NCI-H774 (cell line): ENCODE results near the gene TAAR2.
"Not testable (repeated sequence)": the region's sequence is repeated elsewhere in the genome, so short reads cannot be mapped to it uniquely, and the experiment has no call there.

ENCODE experiments used
- DNase-seq: peaks from one replicate; lab custom pipeline; 2025; lab: John Stamatoyannopoulos, UW

Gene TAAR2

GRCh38 chr6:132612449-132613108, 11.5 kb downstream of the TAAR2 start:
- no peak for DNase-seq

DNA sequence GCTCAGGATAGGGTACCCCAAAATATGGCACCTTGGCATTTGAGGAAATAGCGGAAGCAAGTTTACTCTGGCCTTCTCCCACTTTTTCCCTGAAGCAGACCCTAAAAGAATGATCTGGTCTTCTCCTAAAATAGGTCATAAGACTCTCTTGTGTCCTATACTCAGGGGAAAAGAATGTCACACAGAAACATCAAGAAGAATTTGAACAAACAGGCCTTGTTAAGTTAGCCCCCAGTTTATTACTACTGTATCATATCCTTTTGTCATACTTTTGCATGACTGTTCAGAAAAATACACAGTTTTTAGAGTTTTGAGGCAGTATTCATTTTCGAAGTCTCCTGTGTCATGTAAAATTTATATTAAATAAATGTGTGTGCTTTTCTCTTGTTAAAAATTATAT, 12.5 kb downstream of the TAAR2 start:
- DNase-seq, result no peak

- DNase-seq, result no peak
These were observed 16.4 kb downstream of the TAAR2 start for GRCh38 chr6:132607544-132608233.

GRCh38 chr6:132604635-132605152, 19.4 kb downstream of the TAAR2 start:
- DNase-seq, result no peak

GRCh38 chr6:132600900-132601299, 23.2 kb downstream of the TAAR2 start:
- DNase-seq, result not testable (repeated sequence)

- no peak for DNase-seq
These were observed 25.6 kb downstream of the TAAR2 start for GRCh38 chr6:132598473-132598872.

DNA sequence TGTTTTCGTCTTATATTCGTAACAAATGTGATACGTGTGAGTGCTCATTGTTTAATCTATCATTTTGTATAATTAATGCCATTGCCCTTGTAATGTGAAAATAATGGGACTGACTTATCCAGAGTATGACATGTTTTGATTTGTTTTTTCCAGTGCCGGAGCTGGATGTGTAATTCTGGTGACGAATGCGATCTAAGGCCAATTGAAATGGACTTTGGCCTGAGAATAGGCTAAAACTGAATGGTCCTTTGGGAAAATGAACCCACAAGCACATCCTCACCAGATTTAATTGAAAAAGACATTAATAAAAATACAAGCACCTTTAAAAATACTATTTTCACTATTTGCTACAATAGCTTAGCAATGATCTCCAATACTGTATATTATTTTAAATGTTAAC, 27.9 kb downstream of the TAAR2 start:
- DNase-seq, result no peak

DNA sequence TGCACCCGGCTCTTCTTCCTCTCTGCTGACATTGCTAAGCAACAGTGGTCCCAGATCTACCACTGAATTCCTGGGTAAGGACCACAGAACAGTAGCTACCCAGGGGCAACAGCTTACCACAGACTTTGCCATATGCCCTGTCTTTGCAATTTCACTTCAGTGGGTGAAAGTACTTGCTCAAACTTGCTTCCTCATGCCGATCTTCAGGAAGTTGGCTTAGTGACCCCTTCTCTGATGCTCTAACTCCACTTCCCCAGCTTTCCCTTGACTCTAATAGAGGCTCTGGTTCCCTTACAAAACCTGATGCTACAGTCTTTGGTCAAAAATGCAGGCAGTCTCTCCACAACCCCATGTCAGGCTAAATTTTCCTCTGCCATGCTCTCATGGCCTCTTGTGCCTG, 31.2 kb downstream of the TAAR2 start:
- no peak for DNase-seq

DNA sequence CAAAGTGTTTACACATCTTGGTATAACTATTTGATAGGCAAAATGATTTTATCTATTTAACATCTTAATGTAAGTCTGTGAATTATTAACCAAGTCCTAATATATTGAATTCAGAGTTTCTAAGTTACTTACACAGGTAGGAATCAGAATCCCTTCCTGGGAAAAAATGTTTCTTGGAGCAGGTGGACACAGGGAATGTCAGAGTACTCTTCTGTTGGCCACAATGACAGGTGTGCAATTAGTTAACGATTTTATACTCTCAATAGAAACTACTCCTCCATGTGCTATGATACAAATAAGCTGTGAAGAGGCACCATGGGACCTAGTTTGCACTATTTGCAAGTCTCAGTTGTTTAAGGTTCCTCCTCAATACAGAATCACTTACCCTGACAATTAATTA, 33.7 kb downstream of the TAAR2 start:
- no peak for DNase-seq

DNA sequence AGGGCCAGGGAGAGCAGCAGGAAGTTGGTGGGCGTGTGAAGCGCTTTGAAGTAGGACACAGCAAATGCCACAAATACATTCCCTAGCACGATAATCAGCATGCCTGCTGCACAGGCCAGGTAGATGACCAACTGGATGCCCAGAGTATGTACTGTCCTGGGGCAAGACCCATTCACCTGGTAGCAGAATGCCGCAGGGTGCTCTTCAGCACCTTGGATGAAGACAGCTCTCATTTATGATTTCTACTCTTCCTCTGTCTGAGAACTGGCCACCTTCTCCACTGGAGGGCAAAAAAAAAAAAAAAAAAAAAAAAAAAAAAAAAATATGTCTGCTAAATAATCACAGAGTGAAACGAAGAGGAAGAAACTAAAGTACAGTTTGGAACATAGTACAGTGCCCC, 34.6 kb downstream of the TAAR2 start, which contains the start of gene TAAR5:
Gene TAAR5, minus strand, starts transcription at position 288 of the 400 bp plus-strand sequence. Its CDS starts 55 bp downstream, at position 233.
- no peak for DNase-seq

DNA sequence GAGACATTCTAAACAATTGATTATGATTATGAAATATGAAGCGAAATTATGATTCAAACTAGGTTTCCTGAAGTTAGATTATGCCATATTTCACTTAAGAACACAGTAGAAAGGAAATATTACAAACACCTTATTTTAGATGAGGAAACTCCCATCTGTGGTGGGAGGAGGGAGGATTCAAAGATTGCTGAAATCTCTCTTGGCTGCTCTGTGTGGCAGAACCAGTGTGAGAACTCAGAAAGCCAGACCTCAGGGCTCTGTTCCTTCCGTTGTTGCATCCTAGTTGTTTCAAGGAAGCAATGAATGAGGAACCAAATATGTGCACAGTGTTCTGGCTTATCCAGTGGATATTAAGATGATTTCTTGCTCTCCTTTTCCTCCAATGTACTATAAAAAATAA, 36.7 kb downstream of the TAAR2 start:
- no peak for DNase-seq

GRCh38 chr6:132584698-132585097, 39.4 kb downstream of the TAAR2 start:
- DNase-seq, result no peak

- no peak for DNase-seq
These were observed 52.3 kb downstream of the TAAR2 start for GRCh38 chr6:132571774-132572173.

DNA sequence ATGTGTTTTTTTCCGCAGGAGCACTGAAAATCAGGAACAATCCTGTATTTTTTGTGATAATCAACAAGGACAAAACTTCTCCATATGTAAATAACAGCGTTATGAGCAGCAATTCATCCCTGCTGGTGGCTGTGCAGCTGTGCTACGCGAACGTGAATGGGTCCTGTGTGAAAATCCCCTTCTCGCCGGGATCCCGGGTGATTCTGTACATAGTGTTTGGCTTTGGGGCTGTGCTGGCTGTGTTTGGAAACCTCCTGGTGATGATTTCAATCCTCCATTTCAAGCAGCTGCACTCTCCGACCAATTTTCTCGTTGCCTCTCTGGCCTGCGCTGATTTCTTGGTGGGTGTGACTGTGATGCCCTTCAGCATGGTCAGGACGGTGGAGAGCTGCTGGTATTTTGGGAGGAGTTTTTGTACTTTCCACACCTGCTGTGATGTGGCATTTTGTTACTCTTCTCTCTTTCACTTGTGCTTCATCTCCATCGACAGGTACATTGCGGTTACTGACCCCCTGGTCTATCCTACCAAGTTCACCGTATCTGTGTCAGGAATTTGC, 53.8 kb downstream of the TAAR2 start, which contains the start of gene TAAR6:
Gene TAAR6, plus strand, starts transcription at position 102 of the 557 bp plus-strand sequence. Its CDS starts 0 bp downstream, at position 102.
- DNase-seq, result no peak

DNA sequence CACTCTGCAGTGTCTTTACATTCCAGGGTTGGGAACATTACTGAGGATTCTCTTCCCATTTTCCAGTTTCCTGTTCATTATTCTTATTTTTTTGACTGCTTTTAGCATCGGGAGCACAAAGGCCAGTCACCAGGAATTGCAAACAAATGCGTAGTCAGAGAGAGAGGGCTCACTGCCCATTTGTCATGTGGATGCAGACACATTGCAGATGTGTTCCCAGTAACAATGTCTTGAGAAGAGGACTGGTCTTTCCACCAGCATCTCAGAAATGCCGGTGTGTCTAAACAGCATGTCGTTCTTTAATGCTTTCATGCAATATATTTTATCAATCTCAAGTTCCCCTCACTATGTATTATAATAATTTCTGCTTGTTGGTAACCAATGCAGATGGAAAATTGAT, 54.9 kb downstream of the TAAR2 start:
- DNase-seq, result no peak

GRCh38 chr6:132568611-132569010, 55.5 kb downstream of the TAAR2 start:
- no peak for DNase-seq

- DNase-seq, result no peak
These were observed 56.5 kb downstream of the TAAR2 start for GRCh38 chr6:132567566-132567965.
